Smooth muscle cell (in vitro differentiated cells): Measurements from ENCODE around the gene CCNK. TPM values are rescaled to one million over a fixed set of nuclear protein-coding genes. Genes with fewer than 3 reads are reported as not detected.

ENCODE experiments used
- DNase-seq: peaks from one replicate; lab custom pipeline; 2025; ENCODE audit not compliant: unreplicated experiment; lab: John Stamatoyannopoulos, UW
- H2AFZ ChIP-seq: fragments of 200-600 bp; sonication (generic); 2 replicates; pipeline ENCODE4 v1.6.0; 2016; ENCODE audit warnings: antibody characterized with exemption, low read depth, mild to moderate bottlenecking
- H3F3A ChIP-seq: fragments of 200-600 bp; sonication (generic); 2 replicates; pipeline ENCODE4 v1.6.0; 2017; ENCODE audit warnings: antibody characterized with exemption, low read depth
- H3K27ac ChIP-seq: fragments of 200-600 bp; sonication (generic); 2 replicates; pipeline ENCODE4 v1.5.1; 2016; ENCODE audit warnings: low read depth, mild to moderate bottlenecking
- H3K27me3 ChIP-seq: fragments of 200-600 bp; sonication (generic); 2 replicates; pipeline ENCODE4 v1.6.1; 2016; ENCODE audit warnings: low read depth, mild to moderate bottlenecking
- H3K36me3 ChIP-seq: fragments of 200-600 bp; sonication (generic); 2 replicates; pipeline ENCODE4 v1.5.1; 2016; ENCODE audit warnings: low read depth
- H3K4me1 ChIP-seq: fragments of 200-600 bp; sonication (generic); 2 replicates; pipeline ENCODE4 v1.5.1; 2016; ENCODE audit warnings: low read depth
- H3K4me2 ChIP-seq: fragments of 200-600 bp; sonication (generic); 2 replicates; pipeline ENCODE4 v1.6.0; 2016; ENCODE audit warnings: mild to moderate bottlenecking
- H3K4me3 ChIP-seq: fragments of 200-600 bp; sonication (generic); 2 replicates; pipeline ENCODE4 v1.5.1; 2016; ENCODE audit warnings: mild to moderate bottlenecking
- H3K79me2 ChIP-seq: fragments of 200-600 bp; sonication (generic); 2 replicates; pipeline ENCODE4 v1.6.0; 2016; ENCODE audit warnings: low read depth, mild to moderate bottlenecking
- H3K9ac ChIP-seq: fragments of 200-600 bp; sonication (generic); 2 replicates; pipeline ENCODE4 v1.6.0; 2016; ENCODE audit warnings: low read depth
- H3K9me3 ChIP-seq: fragments of 200-600 bp; sonication (generic); replicated peaks from 2 replicates; pipeline ENCODE4 v1.5.1; 2016; ENCODE audit warnings: low read depth
- H4K20me1 ChIP-seq: fragments of 200-600 bp; sonication (generic); 2 replicates; pipeline ENCODE4 v1.6.0; 2016; ENCODE audit warnings: low read depth
- CTCF ChIP-seq: fragments of 200-600 bp; sonication (generic); IDR thresholded peaks from 2 replicates; pipeline ENCODE4 v1.5.1; 2017; ENCODE audit warnings: borderline replicate concordance, mild to moderate bottlenecking, antibody characterized with exemption; ENCODE audit not compliant: insufficient read depth, poor library complexity, severe bottlenecking
- WGBS: methylation state at CpG from one replicate; pipeline ENCODE4 v1.1.7; 2016; ENCODE audit warnings: low lambda C conversion rate; 5-methylcytosine and 5-hydroxymethylcytosine counted together
- polyA plus RNA-seq: library from polyadenylated mRNA; unstranded; fragments of >200 nt; fragmentation: Nextera tagmentation; extraction: Ambion mirVana; gene quantifications from 2 replicates; pipeline ENCODE4 v1.2.1, GENCODE V29; 2016
- small RNA-seq: library from RNA; depleted of rRNA; stranded (forward); fragments of <200 nt; gene quantifications from one replicate; pipeline ENCODE3, GENCODE V24; 2014
- total RNA-seq: library from RNA; depleted of rRNA; stranded (reverse); fragments of >200 nt; gene quantifications from 2 replicates; pipeline ENCODE4 v1.2.3, GENCODE V29; 2014

Gene CCNK
- total and polyA plus RNA-seq, 2 experiments from 2014 or later, result 14.6 to 32.9 TPM

- H2AFZ ChIP-seq, result no peak overlapping the region
- no peaks in the 10 kb centered on the region for H3K79me2 ChIP-seq
- no peaks in the 10 kb centered on the region for H3K27me3 ChIP-seq
- H3K9ac ChIP-seq, result no peak overlapping the region
- no peak overlapping the region for H3K4me3 ChIP-seq
- H3F3A ChIP-seq, result no peaks in the 10 kb centered on the region
- peaks cover 31% of the 10 kb centered on the region for H4K20me1 ChIP-seq
- no peaks in the 10 kb centered on the region for H3K36me3 ChIP-seq
- no peak for TF ChIP-seq CTCF
- H3K4me1 ChIP-seq, result peaks cover 51% of the 10 kb centered on the region
- no peak overlapping the region for H3K4me2 ChIP-seq
- WGBS, result 93% methylated on average over 10 of the region's 10 CpGs
- no peaks in the 10 kb centered on the region for H3K9me3 ChIP-seq
- no peak overlapping the region for H3K27ac ChIP-seq
- DNase-seq, result no peak
Measured at GRCh38 chr14:99561864-99562263, 80.7 kb downstream of the CCNK start.

Small RNA genes within 50 kb of the gene (small RNA-seq; reads per million reads assigned to genes)
- not detected for gene RNU6-91P

Other genes with a start within 250 kb of the CCNK start
- 3.0 and 3.6 TPM in 2 replicates for gene BCL11B, start 209.2 kb upstream of the CCNK start, total RNA-seq
- 0.47 and 0.56 TPM in 2 replicates for gene BCL11B, start 209.2 kb upstream of the CCNK start, polyA plus RNA-seq
- 74.9 and 78.2 TPM in 2 replicates for gene SETD3, start 550 bp upstream of the CCNK start, total RNA-seq
- 41.5 and 49.2 TPM in 2 replicates for gene SETD3, start 550 bp upstream of the CCNK start, polyA plus RNA-seq
- 4.0 and 4.8 TPM in 2 replicates for gene CCDC85C, start 122.8 kb downstream of the CCNK start, total RNA-seq
- gene CCDC85C, start 122.8 kb downstream of the CCNK start, polyA plus RNA-seq, result 5.2 and 6.5 TPM in 2 replicates
- gene HHIPL1, start 163.7 kb downstream of the CCNK start, total RNA-seq, result 9.1 and 9.6 TPM in 2 replicates
- 11.2 and 11.9 TPM in 2 replicates for gene HHIPL1, start 163.7 kb downstream of the CCNK start, polyA plus RNA-seq
- gene CYP46A1, start 202.9 kb downstream of the CCNK start, total RNA-seq, result 0.45 and 0.63 TPM in 2 replicates
- gene CYP46A1, start 202.9 kb downstream of the CCNK start, polyA plus RNA-seq, result 0.20 and 1.0 TPM in 2 replicates